GM12865 (cell line): Measurements from ENCODE around the gene RNASEL.

Source experiments
- DNase-seq: peaks from one replicate; pipeline ENCODE4 v3.0.0; 2010; ENCODE audit warnings: low read depth
- H3K4me3 ChIP-seq: 2 replicates; pipeline ENCODE4 v1.5.1; 2011; ENCODE audit warnings: mild to moderate bottlenecking, low read depth, low read length, control low read depth
- TF ChIP-seq, protein P1 (sequence below): IDR thresholded peaks from 2 replicates; pipeline ENCODE4 v1.5.1; 2011; ENCODE audit warnings: low read length, control low read depth, low read depth, inconsistent platforms; ENCODE audit not compliant: insufficient read depth; ENCODE audit errors: missing control alignments

RNASEL gene

DNA sequence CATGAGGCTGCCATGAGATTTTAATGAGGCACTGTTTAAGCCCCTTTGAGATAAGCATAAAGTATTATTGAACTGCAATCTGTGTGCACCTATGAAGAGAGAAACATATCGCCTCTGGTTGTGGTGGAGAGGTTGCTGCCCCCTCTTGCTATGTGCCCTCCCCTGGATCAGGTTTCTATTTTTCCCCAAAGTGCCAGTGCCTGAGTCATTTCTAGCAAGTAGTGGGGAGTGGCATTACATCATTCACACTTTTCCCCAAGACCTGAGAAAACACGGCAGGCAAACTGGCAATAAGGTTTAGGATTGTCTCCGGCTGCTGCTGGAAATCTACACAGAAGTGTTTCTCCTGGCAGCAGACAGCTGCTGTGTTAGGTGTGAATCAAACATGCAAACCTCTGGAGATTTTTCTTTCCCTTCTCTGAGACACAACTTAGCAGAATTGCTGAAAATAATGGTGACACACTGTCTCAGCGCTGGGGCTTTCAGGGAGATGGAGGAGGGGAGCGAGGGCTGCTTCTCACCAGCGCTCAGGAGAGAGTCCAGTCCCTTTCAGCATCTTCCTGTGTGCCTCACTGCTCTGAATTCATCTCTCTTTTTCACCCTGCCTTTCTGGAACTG is 28.8 kb upstream of the RNASEL start:
- no peak overlapping the region for H3K4me3 ChIP-seq
- TF ChIP-seq, protein P1, sequence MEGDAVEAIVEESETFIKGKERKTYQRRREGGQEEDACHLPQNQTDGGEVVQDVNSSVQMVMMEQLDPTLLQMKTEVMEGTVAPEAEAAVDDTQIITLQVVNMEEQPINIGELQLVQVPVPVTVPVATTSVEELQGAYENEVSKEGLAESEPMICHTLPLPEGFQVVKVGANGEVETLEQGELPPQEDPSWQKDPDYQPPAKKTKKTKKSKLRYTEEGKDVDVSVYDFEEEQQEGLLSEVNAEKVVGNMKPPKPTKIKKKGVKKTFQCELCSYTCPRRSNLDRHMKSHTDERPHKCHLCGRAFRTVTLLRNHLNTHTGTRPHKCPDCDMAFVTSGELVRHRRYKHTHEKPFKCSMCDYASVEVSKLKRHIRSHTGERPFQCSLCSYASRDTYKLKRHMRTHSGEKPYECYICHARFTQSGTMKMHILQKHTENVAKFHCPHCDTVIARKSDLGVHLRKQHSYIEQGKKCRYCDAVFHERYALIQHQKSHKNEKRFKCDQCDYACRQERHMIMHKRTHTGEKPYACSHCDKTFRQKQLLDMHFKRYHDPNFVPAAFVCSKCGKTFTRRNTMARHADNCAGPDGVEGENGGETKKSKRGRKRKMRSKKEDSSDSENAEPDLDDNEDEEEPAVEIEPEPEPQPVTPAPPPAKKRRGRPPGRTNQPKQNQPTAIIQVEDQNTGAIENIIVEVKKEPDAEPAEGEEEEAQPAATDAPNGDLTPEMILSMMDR, result no peak
- DNase-seq, result peak; percentile 51

DNA sequence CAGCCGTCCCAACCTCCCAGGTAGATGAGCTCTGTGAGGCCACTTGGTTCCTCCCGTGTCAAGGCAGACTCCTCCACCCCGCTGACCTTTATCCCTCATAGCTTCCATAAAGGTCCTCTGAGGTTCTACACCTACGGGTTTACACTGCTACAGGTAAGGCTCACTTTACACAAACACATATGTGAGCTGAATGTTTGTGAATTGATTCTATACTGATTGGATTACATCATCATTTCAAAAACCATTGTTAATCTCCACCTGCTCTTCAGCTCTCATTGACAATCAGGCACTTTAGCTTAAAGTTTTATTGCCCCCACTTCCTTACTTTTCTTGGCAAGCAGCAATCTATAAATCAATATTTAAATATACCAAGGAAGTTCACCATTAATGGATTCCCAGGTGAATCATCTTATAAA is 28.0 kb upstream of the RNASEL start:
- TF ChIP-seq, protein P1, result no peak
- H3K4me3 ChIP-seq, result no peak overlapping the region
- no peak for DNase-seq

DNA sequence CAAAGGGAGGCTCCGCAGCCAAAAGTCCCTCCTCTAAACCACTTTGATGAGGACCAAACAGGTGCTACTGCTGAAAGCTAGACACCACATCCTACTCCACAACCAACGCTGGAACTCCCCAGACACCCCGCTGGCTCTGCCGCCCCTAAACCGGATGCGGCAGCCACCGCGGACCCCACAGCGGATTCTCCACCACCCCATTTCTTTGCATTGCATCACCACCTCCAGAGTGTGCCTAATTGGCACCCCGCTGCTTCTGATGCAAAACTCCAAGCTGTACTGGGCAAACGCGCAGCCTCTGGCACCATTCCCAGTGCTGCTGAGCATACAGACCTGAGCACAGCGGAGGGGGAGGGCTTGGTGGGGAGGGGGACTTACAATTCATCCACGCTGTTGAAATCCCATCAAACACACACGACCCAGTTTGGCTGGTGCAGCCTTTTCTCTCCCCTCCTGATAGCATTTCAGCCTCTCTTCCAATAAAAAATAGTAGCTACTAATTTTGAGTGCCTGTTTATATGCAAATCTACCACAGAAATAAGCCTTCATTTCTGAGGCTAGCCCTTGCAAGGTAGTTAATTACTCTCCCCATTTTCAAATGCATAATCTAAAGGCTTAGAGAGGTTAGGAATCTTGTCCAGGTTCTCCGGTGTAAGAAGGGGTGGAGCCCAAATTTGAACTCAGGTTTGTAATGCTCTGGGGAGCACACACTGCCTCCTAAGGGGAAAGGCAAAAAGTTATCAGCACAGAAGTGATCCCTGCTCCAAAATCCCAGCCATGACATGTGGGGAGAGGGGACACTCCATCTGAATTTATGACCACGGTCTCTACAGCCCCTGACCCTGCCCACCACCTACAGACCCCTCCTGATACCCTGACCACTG is 27.3 kb upstream of the RNASEL start:
- H3K4me3 ChIP-seq, result peak overlapping the region; percentile 3; the same call in 1 of the 2 replicates
- DNase-seq, result peak; percentile 96
- TF ChIP-seq, protein P1, result no peak

DNA sequence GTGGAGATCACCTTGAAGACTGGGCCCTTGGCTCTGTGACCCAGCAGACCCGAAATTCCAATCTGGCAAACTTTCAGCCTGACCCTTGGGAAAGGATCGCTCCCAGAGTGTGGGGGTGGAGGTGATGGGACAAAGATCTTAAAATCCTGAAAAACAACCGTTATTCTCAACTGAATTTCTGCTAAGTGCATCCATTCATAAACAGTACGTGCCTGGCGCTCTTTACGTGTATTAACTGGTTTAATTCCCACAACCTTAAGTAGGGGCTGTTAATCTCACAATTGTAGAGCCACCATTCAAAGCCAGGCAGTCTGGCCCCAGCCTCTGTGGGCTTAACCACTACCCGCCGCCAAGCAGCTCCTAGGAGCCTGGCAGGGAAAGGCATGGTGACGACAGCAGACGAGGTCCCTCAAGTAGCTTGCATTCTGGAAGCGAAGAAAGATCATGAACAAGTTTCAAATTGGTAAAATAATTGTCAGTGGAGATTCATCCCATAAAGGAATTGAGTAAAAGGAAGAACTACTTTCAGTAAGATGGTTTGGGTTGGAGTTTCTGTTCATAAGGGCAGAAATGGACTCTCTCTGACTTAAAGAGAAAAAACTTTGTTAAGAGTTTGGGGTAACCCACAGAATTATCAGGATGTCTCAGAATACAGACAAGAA is 26.5 kb upstream of the RNASEL start:
- TF ChIP-seq, protein P1, result no peak
- peak overlapping the region; percentile 76 for H3K4me3 ChIP-seq
- DNase-seq, result peak; percentile 79

DNA sequence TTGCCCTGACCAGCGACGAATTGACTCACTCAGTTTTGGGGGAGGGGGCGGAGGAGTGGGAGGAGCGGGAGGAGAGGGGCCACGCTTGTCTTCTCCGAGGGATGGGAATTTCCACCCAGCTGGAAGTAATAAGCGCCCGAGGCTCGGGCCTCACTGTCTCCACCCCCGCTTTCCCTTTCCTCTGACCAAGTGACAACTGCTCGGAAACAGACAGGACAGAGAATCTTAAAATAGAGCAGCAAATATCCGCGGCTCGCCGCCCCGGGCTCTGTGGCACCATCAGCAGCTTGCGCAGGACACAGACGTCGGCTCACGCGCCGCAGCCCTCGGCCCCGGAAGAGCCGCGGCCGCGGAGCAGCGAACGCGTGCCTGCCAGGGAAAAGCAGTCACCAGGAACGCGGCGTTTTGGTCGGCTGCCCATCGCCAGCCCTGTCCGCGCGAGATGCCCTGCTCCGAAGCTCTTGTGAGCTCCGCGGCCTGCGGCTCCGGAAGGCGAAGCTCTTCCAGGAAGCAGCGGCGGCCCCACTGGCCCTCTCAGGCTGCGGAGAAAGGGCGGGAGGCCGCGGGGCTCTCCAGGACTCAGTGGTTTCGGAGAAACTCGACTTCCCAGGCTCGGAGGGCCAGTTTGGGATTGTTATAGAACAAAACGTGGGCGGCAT is 25.9 kb upstream of the RNASEL start:
- TF ChIP-seq, protein P1, result no peak
- DNase-seq, result peak; percentile 87
- peak overlapping the region; percentile 76 for H3K4me3 ChIP-seq

DNA sequence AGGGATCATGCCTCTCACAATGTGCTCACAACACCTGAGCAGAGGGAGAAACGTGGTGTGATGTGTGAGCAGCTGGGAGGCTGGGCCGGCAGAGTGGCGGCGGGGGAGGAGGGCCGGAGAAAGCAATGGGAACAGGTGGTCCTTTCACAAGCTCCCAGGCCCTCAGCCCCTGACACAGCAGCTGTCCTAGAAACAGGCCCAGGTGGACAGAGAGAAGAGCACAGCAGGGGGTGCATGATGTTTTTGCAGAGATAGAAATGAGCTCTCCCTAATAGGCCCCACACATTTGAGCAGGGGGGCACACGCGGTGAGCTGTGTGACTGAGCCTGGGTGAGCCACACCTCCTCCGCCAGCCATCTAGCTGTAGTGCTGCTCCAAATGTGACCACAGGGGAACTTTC is 22.7 kb upstream of the RNASEL start:
- H3K4me3 ChIP-seq, result no peak overlapping the region
- DNase-seq, result no peak
- TF ChIP-seq, protein P1, result no peak
